KMS-11 (cell line): Measurements from ENCODE around the gene FAM222A.

Experiments used
- H2AFZ ChIP-seq: fragments of 200-600 bp; sonication (generic); 2 replicates; pipeline ENCODE4 v1.6.1; 2016; ENCODE audit warnings: antibody characterized with exemption, mixed run types, low read depth
- H3K27ac ChIP-seq: fragments of 200-600 bp; sonication (generic); 2 replicates; pipeline ENCODE4 v1.6.1; 2016; ENCODE audit warnings: mild to moderate bottlenecking, mixed run types
- H3K27me3 ChIP-seq: fragments of 200-600 bp; sonication (generic); 2 replicates; pipeline ENCODE4 v1.6.1; 2017; ENCODE audit warnings: mild to moderate bottlenecking, low read depth, mixed run types, moderate library complexity; ENCODE audit not compliant: insufficient read depth
- H3K36me3 ChIP-seq: fragments of 200-600 bp; sonication (generic); 2 replicates; pipeline ENCODE4 v1.6.1; 2017; ENCODE audit warnings: mild to moderate bottlenecking, mixed run types; ENCODE audit not compliant: insufficient read depth
- H3K4me1 ChIP-seq: fragments of 200-600 bp; sonication (generic); 2 replicates; pipeline ENCODE4 v1.6.1; 2016; ENCODE audit warnings: mild to moderate bottlenecking, low read depth, mixed run types; ENCODE audit not compliant: poor library complexity, severe bottlenecking
- H3K4me2 ChIP-seq: fragments of 200-600 bp; sonication (generic); 2 replicates; pipeline ENCODE4 v1.7.0; 2016; ENCODE audit warnings: mild to moderate bottlenecking, mixed run types
- H3K4me3 ChIP-seq: fragments of 200-600 bp; sonication (generic); IDR thresholded peaks from 2 replicates; pipeline ENCODE4 v1.6.1; 2017; ENCODE audit warnings: low read depth, low read length, mixed read lengths; ENCODE audit not compliant: insufficient read depth
- H3K79me2 ChIP-seq: fragments of 200-600 bp; sonication (generic); 2 replicates; pipeline ENCODE4 v1.6.1; 2016; ENCODE audit warnings: low read depth, mixed run types; ENCODE audit not compliant: insufficient read depth
- H3K9ac ChIP-seq: fragments of 200-600 bp; sonication (generic); 2 replicates; pipeline ENCODE4 v1.6.1; 2016; ENCODE audit warnings: mild to moderate bottlenecking, mixed run types
- H4K20me1 ChIP-seq: fragments of 200-600 bp; sonication (generic); 2 replicates; pipeline ENCODE4 v1.6.1; 2016; ENCODE audit warnings: mild to moderate bottlenecking, mixed run types; ENCODE audit not compliant: insufficient read depth
- TF ChIP-seq, protein P1 (sequence below): fragments of 200-600 bp; sonication (generic); conservative IDR thresholded peaks from 2 replicates; pipeline ENCODE4 v1.6.1; 2017; ENCODE audit warnings: low read depth, mild to moderate bottlenecking, antibody characterized with exemption, low read length, moderate library complexity, mixed read lengths

Gene FAM222A

DNA sequence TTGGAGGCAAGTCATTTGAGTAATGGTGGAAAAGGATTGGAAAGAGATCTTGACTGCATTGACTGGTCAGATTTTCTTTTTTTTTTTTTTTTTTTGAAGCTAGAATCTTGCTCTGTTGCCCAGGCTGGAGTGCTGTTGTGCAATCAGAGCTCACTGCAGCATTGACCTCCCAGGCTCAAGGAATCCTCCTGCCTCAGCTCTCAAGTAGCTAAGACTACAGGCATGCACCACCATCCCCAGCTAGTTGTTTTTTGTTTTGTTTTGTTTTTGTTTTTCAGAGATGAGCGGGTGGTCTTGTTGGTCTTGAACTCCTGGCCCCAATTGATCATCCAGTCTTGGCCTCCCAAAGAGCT, 30.9 kb upstream of the FAM222A start:
- TF ChIP-seq, protein P1, sequence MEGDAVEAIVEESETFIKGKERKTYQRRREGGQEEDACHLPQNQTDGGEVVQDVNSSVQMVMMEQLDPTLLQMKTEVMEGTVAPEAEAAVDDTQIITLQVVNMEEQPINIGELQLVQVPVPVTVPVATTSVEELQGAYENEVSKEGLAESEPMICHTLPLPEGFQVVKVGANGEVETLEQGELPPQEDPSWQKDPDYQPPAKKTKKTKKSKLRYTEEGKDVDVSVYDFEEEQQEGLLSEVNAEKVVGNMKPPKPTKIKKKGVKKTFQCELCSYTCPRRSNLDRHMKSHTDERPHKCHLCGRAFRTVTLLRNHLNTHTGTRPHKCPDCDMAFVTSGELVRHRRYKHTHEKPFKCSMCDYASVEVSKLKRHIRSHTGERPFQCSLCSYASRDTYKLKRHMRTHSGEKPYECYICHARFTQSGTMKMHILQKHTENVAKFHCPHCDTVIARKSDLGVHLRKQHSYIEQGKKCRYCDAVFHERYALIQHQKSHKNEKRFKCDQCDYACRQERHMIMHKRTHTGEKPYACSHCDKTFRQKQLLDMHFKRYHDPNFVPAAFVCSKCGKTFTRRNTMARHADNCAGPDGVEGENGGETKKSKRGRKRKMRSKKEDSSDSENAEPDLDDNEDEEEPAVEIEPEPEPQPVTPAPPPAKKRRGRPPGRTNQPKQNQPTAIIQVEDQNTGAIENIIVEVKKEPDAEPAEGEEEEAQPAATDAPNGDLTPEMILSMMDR = no peak
- H3K79me2 ChIP-seq = no peaks in the 10 kb centered on the region
- H3K9ac ChIP-seq = no peak overlapping the region
- H3K4me2 ChIP-seq = no peak overlapping the region
- no peaks in the 10 kb centered on the region for H4K20me1 ChIP-seq
- H3K27me3 ChIP-seq = no peaks in the 10 kb centered on the region
- no peaks in the 10 kb centered on the region for H3K4me1 ChIP-seq
- H3K4me3 ChIP-seq = no peak overlapping the region
- H3K27ac ChIP-seq = no peak overlapping the region
- no peak overlapping the region for H2AFZ ChIP-seq
- no peaks in the 10 kb centered on the region for H3K36me3 ChIP-seq

DNA sequence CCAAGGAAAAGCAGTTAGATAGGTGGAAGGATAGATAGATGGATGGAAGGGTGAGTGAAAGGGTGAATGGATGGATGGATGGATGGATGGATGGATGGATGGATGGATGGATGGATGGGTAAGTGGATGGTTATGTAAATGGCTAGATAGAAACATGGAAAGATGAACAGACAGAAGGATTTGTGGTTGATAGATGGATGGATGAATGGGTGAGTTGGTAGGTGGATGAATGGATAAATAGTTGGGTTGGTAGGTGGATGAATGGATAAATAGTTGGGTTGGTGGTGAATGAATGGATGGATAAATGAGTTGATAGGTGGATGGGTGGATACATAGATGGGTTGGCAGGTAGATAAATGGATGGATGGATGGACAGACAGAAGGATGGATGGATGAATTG, 30.3 kb upstream of the FAM222A start:
- Histone ChIP-seq H3K4me2 (no peak overlapping the region), H2AFZ (no peak overlapping the region), H3K36me3 (no peaks in the 10 kb centered on the region), H3K9ac (no peak overlapping the region), H3K27me3 (no peaks in the 10 kb centered on the region), H3K4me1 (no peaks in the 10 kb centered on the region), H3K4me3 (no peak overlapping the region), H4K20me1 (no peaks in the 10 kb centered on the region), H3K27ac (no peak overlapping the region), H3K79me2 (no peaks in the 10 kb centered on the region)
- TF ChIP-seq, protein P1 = no peak

DNA sequence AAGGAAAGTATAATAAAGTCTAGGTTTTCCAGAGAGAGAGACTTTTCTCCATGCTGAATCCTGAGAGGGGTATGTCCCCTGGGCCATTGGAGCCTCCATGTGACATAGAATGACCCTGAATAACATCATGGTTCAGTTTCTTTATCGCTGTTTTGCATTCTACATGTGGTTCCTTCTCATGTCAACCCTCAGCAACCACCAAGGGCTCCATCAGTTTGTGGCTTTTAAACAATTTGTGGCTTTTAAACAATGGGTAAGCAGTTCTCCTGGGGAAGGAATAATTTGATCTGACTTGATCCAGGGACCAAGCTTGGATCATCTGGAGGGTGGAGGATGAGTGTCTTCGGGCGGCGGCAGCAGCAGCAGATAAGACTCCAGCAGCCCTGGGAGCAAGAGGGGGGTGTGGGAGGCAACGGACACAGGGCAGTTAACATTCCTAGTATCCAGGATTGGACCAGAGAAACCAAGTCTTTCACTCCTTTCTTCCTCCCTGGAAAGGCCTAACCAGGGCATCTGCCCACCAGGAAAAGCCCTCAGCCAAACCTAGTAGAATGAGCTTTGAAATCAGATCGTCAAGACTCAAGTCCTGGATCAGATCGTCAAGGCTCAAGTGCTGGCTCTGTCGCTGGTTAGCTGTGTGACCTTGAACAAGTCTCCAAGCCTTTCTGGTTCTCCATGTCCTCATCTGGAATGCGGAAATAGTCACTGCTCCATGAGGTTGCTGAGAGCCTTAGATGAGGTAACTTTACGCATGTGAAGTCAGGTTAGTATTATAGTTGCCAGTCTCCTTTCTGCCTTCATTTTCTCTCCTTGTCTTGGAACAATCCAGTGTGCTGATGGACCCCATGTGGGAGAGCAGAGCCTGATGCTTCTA, 27.8 kb upstream of the FAM222A start:
- no peak overlapping the region for H3K27ac ChIP-seq
- H3K36me3 ChIP-seq = no peaks in the 10 kb centered on the region
- no peak overlapping the region for H3K9ac ChIP-seq
- no peak overlapping the region for H3K4me3 ChIP-seq
- TF ChIP-seq, protein P1 = no peak
- no peaks in the 10 kb centered on the region for H3K79me2 ChIP-seq
- no peak overlapping the region for H3K4me2 ChIP-seq
- H3K4me1 ChIP-seq = no peaks in the 10 kb centered on the region
- no peak overlapping the region for H2AFZ ChIP-seq
- no peaks in the 10 kb centered on the region for H3K27me3 ChIP-seq
- no peaks in the 10 kb centered on the region for H4K20me1 ChIP-seq

DNA sequence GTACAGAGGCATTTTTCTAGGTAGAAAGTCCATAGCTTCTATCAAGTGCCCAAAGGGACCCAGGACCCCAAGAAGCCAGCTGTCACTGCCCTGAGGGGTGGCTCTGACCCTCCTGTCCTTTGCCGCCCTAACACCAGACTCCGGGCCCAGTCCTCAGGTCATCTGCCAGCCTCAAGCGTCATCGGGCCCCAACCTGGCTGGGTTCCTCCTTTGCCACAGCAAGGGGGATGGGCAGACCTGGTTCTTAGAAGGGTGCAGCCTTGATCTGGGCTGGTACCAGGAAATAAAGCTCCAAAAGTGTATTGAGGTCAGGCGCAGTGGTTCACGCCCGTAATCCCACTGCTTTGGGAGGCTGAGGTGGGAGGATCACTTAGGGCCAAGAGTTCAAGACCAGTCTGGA, 27.1 kb upstream of the FAM222A start:
- Histone ChIP-seq H3K27ac (no peak overlapping the region), H2AFZ (no peak overlapping the region), H3K4me2 (no peak overlapping the region), H3K79me2 (no peaks in the 10 kb centered on the region), H3K4me1 (no peaks in the 10 kb centered on the region), H3K27me3 (no peaks in the 10 kb centered on the region), H4K20me1 (no peaks in the 10 kb centered on the region), H3K36me3 (no peaks in the 10 kb centered on the region), H3K9ac (no peak overlapping the region), H3K4me3 (no peak overlapping the region)
- TF ChIP-seq, protein P1 = no peak
